K562 (cell line): Measurements from ENCODE around the gene MED19. TPM values are rescaled to one million over a fixed set of nuclear protein-coding genes. Genes with fewer than 3 reads are reported as not detected.
A peak's percentile ranks its signal among the peaks of the same experiment; 100 is the strongest.

ENCODE experiments used
- CEBPB ChIP-seq: fragments of 450-650 bp; IDR thresholded peaks from 2 replicates; pipeline ENCODE4 v1.6.1; 2016; ENCODE audit warnings: missing genetic modification characterization, missing compliant biosample characterization
- CTBP1 ChIP-seq: fragments of 450-650 bp; IDR thresholded peaks from 2 replicates; pipeline ENCODE4 v1.6.1; 2016; ENCODE audit warnings: borderline replicate concordance
- DPF2 ChIP-seq: fragments of 450-650 bp; IDR thresholded peaks from 2 replicates; pipeline ENCODE4 v1.6.1; 2016
- ELK3 ChIP-seq: fragments of 450-650 bp; formaldehyde crosslinking; IDR thresholded peaks from 2 replicates; pipeline ENCODE4 v1.4.0; 2020; ENCODE audit warnings: mild to moderate bottlenecking
- GABPB1 ChIP-seq: sonication (generic); formaldehyde crosslinking; IDR thresholded peaks from 2 replicates; pipeline ENCODE4 v1.8.0; 2022; ENCODE audit warnings: mild to moderate bottlenecking, missing genetic modification reagents
- KLF1 ChIP-seq: fragments of 450-650 bp; IDR thresholded peaks from 2 replicates; pipeline ENCODE4 v1.6.1; 2016; ENCODE audit warnings: missing genetic modification characterization, missing compliant biosample characterization
- MEF2D ChIP-seq: conservative IDR thresholded peaks from 2 replicates; pipeline ENCODE4 v1.6.1; 2016; ENCODE audit warnings: low read depth, missing genetic modification characterization, missing compliant biosample characterization
- MTA3 ChIP-seq: fragments of 450-650 bp; formaldehyde crosslinking; IDR thresholded peaks from 2 replicates; pipeline ENCODE4 v1.6.1; 2017; ENCODE audit warnings: mild to moderate bottlenecking, borderline replicate concordance
- NONO ChIP-seq, 2 experiments: fragments of 200-400 bp in 1 of 2; fragments of 450-650 bp in 1 of 2; formaldehyde crosslinking in 1 of 2; IDR thresholded peaks; 2 replicates each; pipeline ENCODE4 v1.6.1; 2017; ENCODE audit warnings: low read depth in 2 of 2, mild to moderate bottlenecking in 2 of 2, moderate library complexity in 2 of 2, low read length in 1 of 2
- PURB ChIP-seq: sonication (generic); formaldehyde crosslinking; IDR thresholded peaks from 2 replicates; pipeline ENCODE4 v1.9.0; 2021; ENCODE audit warnings: low read depth, mild to moderate bottlenecking, missing genetic modification reagents
- SIX5 ChIP-seq, 2 experiments: IDR thresholded peaks; 2 replicates each; pipeline ENCODE4 v1.6.1; 2011; ENCODE audit warnings: low read length in 2 of 2, borderline replicate concordance in 1 of 2, low read depth in 1 of 2, mild to moderate bottlenecking in 1 of 2, moderate library complexity in 1 of 2; ENCODE audit not compliant: insufficient read depth in 1 of 2
- ZBTB12 ChIP-seq: fragments of 250-450 bp; sonication (Bioruptor Pico); IDR thresholded peaks from 2 replicates; pipeline ENCODE4 v1.4.0; 2020
- ZNF143 ChIP-seq: sonication (generic); formaldehyde crosslinking; IDR thresholded peaks from 2 replicates; pipeline ENCODE4 v1.9.0; 2022; ENCODE audit warnings: mild to moderate bottlenecking, missing genetic modification reagents
- ZNF282 ChIP-seq: sonication (generic); formaldehyde crosslinking; IDR thresholded peaks from 2 replicates; pipeline ENCODE4 v1.8.1; 2023; ENCODE audit warnings: missing genetic modification reagents
- ZNF384 ChIP-seq: IDR thresholded peaks from 2 replicates; pipeline ENCODE4 v1.6.1; 2012; ENCODE audit warnings: low read depth, low read length, improper control_type of control experiment
- polyA plus RNA-seq, 8 experiments: library from polyadenylated mRNA; depleted of rRNA in 4 of 8; stranded (reverse) in 5 of 8; unstranded in 3 of 8; fragments of >200 nt; fragmentation: Nextera tagmentation in 2 of 8; fragmentation: Illumina TruSeq in 1 of 8; extraction: Ambion mirVana in 2 of 8; extraction: Trizol in 1 of 8; gene quantifications; 2 replicates each; pipeline versions ENCODE4 v1.2.1 to v1.2.3, GENCODE V29; 2011 to 2014; ENCODE audit warnings: inconsistent platforms in 1 of 8, missing spikeins in 1 of 8
- total RNA-seq, 7 experiments: library from RNA; depleted of rRNA in 6 of 7; stranded (reverse); fragments of >200 nt in 6 of 7; fragmentation: Illumina TruSeq in 2 of 7; extraction: Trizol in 2 of 7; gene quantifications; 2 replicates each; pipeline versions ENCODE4 v1.2.1 to v1.2.3, GENCODE V29; 2011 to 2021; ENCODE audit warnings: low replicate concordance in 1 of 7
- TF ChIP-seq, protein P1 (sequence below): fragments of 250-450 bp; sonication (Bioruptor Pico); IDR thresholded peaks from 2 replicates; pipeline ENCODE4 v1.5.1; 2021; ENCODE audit warnings: mild to moderate bottlenecking
- TF ChIP-seq, protein P2 (sequence below): fragments of 250-450 bp; sonication (Bioruptor Pico); IDR thresholded peaks from 2 replicates; pipeline ENCODE4 v1.4.0; 2020; ENCODE audit warnings: borderline replicate concordance

MED19 gene
- total and polyA plus RNA-seq, 9 of the 15 experiments (the other 6 are each of a cell fraction or from before 2014, with no cell fraction given), result 7.3 to 23.5 (median 15.0) TPM

GRCh38 chr11:57667117-57667735 lies 44.8 kb downstream of the MED19 start (continued):
- TF ChIP-seq, protein P1, sequence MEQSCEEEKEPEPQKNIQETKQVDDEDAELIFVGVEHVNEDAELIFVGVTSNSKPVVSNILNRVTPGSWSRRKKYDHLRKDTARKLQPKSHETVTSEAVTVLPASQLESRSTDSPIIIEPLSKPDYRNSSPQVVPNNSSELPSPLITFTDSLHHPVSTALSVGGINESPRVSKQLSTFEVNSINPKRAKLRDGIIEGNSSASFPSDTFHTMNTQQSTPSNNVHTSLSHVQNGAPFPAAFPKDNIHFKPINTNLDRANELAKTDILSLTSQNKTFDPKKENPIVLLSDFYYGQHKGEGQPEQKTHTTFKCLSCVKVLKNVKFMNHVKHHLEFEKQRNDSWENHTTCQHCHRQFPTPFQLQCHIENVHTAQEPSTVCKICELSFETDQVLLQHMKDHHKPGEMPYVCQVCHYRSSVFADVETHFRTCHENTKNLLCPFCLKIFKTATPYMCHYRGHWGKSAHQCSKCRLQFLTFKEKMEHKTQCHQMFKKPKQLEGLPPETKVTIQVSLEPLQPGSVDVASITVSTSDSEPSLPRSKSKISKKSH (CRISPR knock-in tag), result no peak
- peak; percentile 35; the same call in 1 of the 2 replicates for TF ChIP-seq DPF2
- 0 out of 2 replicates have a peak, but pooled peaks have one; percentile 8 for TF ChIP-seq MTA3
- 0 out of 2 replicates have a peak, but pooled peaks have one; percentile 17 for TF ChIP-seq CTBP1
- TF ChIP-seq ELK3, result no peak
- TF ChIP-seq MEF2D, result no peak
- TF ChIP-seq ZNF384, result peak; percentile 100
- TF ChIP-seq, protein P2, sequence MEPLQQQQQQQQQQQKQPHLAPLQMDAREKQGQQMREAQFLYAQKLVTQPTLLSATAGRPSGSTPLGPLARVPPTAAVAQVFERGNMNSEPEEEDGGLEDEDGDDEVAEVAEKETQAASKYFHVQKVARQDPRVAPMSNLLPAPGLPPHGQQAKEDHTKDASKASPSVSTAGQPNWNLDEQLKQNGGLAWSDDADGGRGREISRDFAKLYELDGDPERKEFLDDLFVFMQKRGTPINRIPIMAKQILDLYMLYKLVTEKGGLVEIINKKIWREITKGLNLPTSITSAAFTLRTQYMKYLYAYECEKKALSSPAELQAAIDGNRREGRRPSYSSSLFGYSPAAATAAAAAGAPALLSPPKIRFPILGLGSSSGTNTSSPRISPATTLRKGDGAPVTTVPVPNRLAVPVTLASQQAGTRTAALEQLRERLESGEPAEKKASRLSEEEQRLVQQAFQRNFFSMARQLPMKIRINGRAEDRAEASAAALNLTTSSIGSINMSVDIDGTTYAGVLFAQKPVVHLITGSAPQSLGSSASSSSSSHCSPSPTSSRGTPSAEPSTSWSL (CRISPR knock-in tag), result no peak
- no peak for TF ChIP-seq PURB (CRISPR knock-in tag)
- TF ChIP-seq ZNF282, result no peak
- peak; percentile 75; the same call in 1 of the 2 replicates for TF ChIP-seq GABPB1
- TF ChIP-seq SIX5 (IDR thresholded peaks at IDR 0.05; ENCODE audit: borderline replicate concordance in 1 of 2, insufficient read depth in 1 of 2, low read depth in 1 of 2, low read length in 2 of 2), result peak in 1 of 2 experiments; percentile 20; a peak in 1 of 4 replicates
- TF ChIP-seq NONO (IDR thresholded peaks at IDR 0.05; ENCODE audit: low read depth in 2 of 2, low read length in 1 of 2), result peak in 1 of 2 experiments; percentile 99; a peak in 2 of 4 replicates
- TF ChIP-seq ZBTB12 (CRISPR knock-in tag), result no peak; the same call in 1 of the 2 replicates
- 0 out of 2 replicates have a peak, but pooled peaks have one; percentile 29 for TF ChIP-seq KLF1
- peak; percentile 50; the same call in 1 of the 2 replicates for TF ChIP-seq CEBPB (tag)
- TF ChIP-seq ZNF143 (CRISPR knock-in tag), result no peak
